Astrocyte of the spinal cord (primary cell): ENCODE results near the gene TMEM258.
A peak's percentile ranks its signal among the peaks of the same experiment; 100 is the strongest.

Source experiments
- DNase-seq: peaks from one replicate; pipeline ENCODE4 v3.0.0; 2011; ENCODE audit warnings: low read depth, low spot score
- H3K4me3 ChIP-seq: 2 replicates; pipeline ENCODE4 v1.5.1; 2011; ENCODE audit warnings: low read depth, mild to moderate bottlenecking, low read length, moderate library complexity
- in situ Hi-C: cut with HindIII; loops from 2 replicates; pipeline ENCODE4 v1.10.0; 2017; ENCODE audit warnings: low sequenced_read_pairs
- TF ChIP-seq, protein P1 (sequence below): IDR thresholded peaks from 2 replicates; pipeline ENCODE4 v1.5.1; 2012; ENCODE audit warnings: low read depth, mild to moderate bottlenecking, low read length, inconsistent platforms

Gene TMEM258

GRCh38 chr11:61773356-61773755 is 19.0 kb downstream of the TMEM258 start:
- in situ Hi-C loops: no loop called here
- TF ChIP-seq, protein P1, sequence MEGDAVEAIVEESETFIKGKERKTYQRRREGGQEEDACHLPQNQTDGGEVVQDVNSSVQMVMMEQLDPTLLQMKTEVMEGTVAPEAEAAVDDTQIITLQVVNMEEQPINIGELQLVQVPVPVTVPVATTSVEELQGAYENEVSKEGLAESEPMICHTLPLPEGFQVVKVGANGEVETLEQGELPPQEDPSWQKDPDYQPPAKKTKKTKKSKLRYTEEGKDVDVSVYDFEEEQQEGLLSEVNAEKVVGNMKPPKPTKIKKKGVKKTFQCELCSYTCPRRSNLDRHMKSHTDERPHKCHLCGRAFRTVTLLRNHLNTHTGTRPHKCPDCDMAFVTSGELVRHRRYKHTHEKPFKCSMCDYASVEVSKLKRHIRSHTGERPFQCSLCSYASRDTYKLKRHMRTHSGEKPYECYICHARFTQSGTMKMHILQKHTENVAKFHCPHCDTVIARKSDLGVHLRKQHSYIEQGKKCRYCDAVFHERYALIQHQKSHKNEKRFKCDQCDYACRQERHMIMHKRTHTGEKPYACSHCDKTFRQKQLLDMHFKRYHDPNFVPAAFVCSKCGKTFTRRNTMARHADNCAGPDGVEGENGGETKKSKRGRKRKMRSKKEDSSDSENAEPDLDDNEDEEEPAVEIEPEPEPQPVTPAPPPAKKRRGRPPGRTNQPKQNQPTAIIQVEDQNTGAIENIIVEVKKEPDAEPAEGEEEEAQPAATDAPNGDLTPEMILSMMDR: no peak
- no peak for DNase-seq
- H3K4me3 ChIP-seq: no peak overlapping the region

GRCh38 chr11:61771985-61772455 is 20.4 kb downstream of the TMEM258 start:
- H3K4me3 ChIP-seq: no peak overlapping the region
- in situ Hi-C loops: no loop called here
- TF ChIP-seq, protein P1: no peak
- no peak for DNase-seq

DNA sequence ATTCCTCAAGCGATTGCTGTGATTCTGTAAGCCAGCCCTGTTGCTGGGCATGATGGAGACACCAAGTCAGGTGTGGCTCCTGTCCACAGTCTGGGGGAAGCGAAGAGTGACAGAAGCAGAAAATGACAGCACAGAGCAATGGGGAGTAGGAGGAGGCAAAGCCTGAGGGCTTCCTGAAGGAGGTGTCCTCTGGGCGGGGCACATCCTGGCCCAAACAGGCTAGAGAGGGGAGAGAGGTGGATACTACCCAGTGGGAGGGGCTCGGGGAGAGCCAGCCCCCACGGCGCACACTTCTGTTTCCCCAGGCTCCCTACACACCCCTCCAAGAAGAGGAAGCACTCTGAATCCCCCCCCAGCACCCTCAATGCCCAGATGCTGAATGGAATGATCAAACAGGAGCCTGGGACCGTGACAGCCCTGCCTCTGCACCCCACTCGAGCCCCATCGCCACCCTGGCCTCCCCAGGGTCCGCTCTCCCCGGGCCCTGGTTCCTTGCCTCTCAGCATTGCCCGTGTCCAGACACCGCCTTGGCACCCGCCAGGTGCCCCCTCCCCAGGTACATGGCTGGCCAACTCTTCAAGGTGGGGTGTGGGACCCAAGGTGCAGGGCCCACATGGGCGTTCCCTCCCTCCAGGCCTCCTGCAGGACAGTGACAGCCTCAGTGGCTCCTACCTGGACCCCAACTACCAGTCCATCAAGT is 21.1 kb downstream of the TMEM258 start:
- TF ChIP-seq, protein P1: no peak
- DNase-seq: no peak
- in situ Hi-C loops: no loop called here
- no peak overlapping the region for H3K4me3 ChIP-seq

- DNase-seq: no peak
Measured at GRCh38 chr11:61769946-61770683, 22.3 kb downstream of the TMEM258 start.

GRCh38 chr11:61769169-61769920 is 23.1 kb downstream of the TMEM258 start:
- in situ Hi-C loops: no loop called here
- TF ChIP-seq, protein P1: peak; percentile 33
- H3K4me3 ChIP-seq: no peak overlapping the region
- DNase-seq: peak; percentile 32

More at GRCh38 chr11:61769946-61770683, 22.3 kb downstream of the TMEM258 start:
- no peak overlapping the region for H3K4me3 ChIP-seq
- in situ Hi-C loops: no loop called here
- TF ChIP-seq, protein P1: no peak

GRCh38 chr11:61768376-61769076 is 23.9 kb downstream of the TMEM258 start:
- in situ Hi-C loops: no loop called here
- no peak for DNase-seq
- TF ChIP-seq, protein P1: no peak
- no peak overlapping the region for H3K4me3 ChIP-seq
